ENCODE data around the gene TSPAN13.

- no peak for TF ChIP-seq BACH2 (CRISPR knock-in tag; IDR thresholded peaks at IDR 0.05; ENCODE audit: borderline replicate concordance)
- TF ChIP-seq TSHZ2 (CRISPR knock-in tag; IDR thresholded peaks at IDR 0.05): no peak
- no peak for TF ChIP-seq ZFP3 (CRISPR knock-in tag; IDR thresholded peaks at IDR 0.05)
- no peak for TF ChIP-seq TOX (CRISPR knock-in tag; IDR thresholded peaks at IDR 0.05; ENCODE audit: borderline replicate concordance)
- no peak for TF ChIP-seq ZFP30 (CRISPR knock-in tag; IDR thresholded peaks at IDR 0.05)
- TF ChIP-seq TCF4 (CRISPR knock-in tag; IDR thresholded peaks at IDR 0.05; ENCODE audit: borderline replicate concordance): peak; percentile 35; the same call in 1 of the 2 replicates
- no peak for TF ChIP-seq ESRRG (CRISPR knock-in tag; IDR thresholded peaks at IDR 0.05)
- TF ChIP-seq PATZ1 (CRISPR knock-in tag; IDR thresholded peaks at IDR 0.05; ENCODE audit: borderline replicate concordance): no peak
- no peak for TF ChIP-seq GLIS3 (CRISPR knock-in tag; IDR thresholded peaks at IDR 0.05)
- no peak for TF ChIP-seq CREB5 (CRISPR knock-in tag; IDR thresholded peaks at IDR 0.05; ENCODE audit: low read depth)
- TF ChIP-seq POU6F1 (CRISPR knock-in tag; IDR thresholded peaks at IDR 0.05; ENCODE audit: borderline replicate concordance, low read depth): no peak
- TF ChIP-seq CSDC2 (CRISPR knock-in tag; IDR thresholded peaks at IDR 0.05): no peak
- TF ChIP-seq RARB (CRISPR knock-in tag; IDR thresholded peaks at IDR 0.05): no peak
Measured at GRCh38 chr7:16753932-16754855, 639 bp downstream of the TSPAN13 start.
